Mesothelial cell of epicardium (in vitro differentiated cells): ENCODE data around the gene TRRAP. TPM values are rescaled to one million over a fixed set of nuclear protein-coding genes. Genes with fewer than 3 reads are reported as not detected.

ENCODE experiments used
- DNase-seq, 2 experiments: peaks; one replicate each; pipeline ENCODE4 v3.0.0; 2021; ENCODE audit warnings: low spot score in 2 of 2; ENCODE audit not compliant: unreplicated experiment in 2 of 2
- H3K27ac Mint-ChIP-seq: 2 replicates; pipeline ENCODE4 v1.8.0; 2021; ENCODE audit warnings: mixed read lengths
- H3K27me3 Mint-ChIP-seq: 2 replicates; pipeline ENCODE4 v1.8.0; 2021; ENCODE audit warnings: low read depth, mixed read lengths
- H3K36me3 Mint-ChIP-seq: 2 replicates; pipeline ENCODE4 v1.8.0; 2021; ENCODE audit warnings: mixed read lengths
- H3K4me1 Mint-ChIP-seq: 2 replicates; pipeline ENCODE4 v1.8.0; 2021; ENCODE audit warnings: mixed read lengths
- H3K4me3 Mint-ChIP-seq: 2 replicates; pipeline ENCODE4 v1.8.0; 2021; ENCODE audit warnings: mild to moderate bottlenecking, moderate library complexity, mixed read lengths
- H3K9me3 Mint-ChIP-seq: 2 replicates; pipeline ENCODE4 v1.8.0; 2021; ENCODE audit warnings: mixed read lengths
- total RNA-seq: library from RNA; stranded (reverse); gene quantifications from 3 replicates; pipeline ENCODE4 v1.2.1, GENCODE V29; 2021
- TF ChIP-seq, protein P1 (sequence below): fragments of 200-600 bp; sonication (generic); IDR thresholded peaks from one replicate; pipeline ENCODE4 v1.5.0; 2021; ENCODE audit warnings: antibody characterized with exemption; ENCODE audit not compliant: unreplicated experiment

The TRRAP gene
- total RNA-seq, 1 donor from 2014 or later = 82.9 TPM

- Mint-ChIP-seq H3K27me3 (no peaks in the 10 kb centered on the region), H3K27ac (no peak overlapping the region), H3K4me1 (no peaks in the 10 kb centered on the region), H3K36me3 (peaks cover 70% of the 10 kb centered on the region), H3K9me3 (no peaks in the 10 kb centered on the region), H3K4me3 (no peak overlapping the region)
- no peak for DNase-seq
- TF ChIP-seq, protein P1, sequence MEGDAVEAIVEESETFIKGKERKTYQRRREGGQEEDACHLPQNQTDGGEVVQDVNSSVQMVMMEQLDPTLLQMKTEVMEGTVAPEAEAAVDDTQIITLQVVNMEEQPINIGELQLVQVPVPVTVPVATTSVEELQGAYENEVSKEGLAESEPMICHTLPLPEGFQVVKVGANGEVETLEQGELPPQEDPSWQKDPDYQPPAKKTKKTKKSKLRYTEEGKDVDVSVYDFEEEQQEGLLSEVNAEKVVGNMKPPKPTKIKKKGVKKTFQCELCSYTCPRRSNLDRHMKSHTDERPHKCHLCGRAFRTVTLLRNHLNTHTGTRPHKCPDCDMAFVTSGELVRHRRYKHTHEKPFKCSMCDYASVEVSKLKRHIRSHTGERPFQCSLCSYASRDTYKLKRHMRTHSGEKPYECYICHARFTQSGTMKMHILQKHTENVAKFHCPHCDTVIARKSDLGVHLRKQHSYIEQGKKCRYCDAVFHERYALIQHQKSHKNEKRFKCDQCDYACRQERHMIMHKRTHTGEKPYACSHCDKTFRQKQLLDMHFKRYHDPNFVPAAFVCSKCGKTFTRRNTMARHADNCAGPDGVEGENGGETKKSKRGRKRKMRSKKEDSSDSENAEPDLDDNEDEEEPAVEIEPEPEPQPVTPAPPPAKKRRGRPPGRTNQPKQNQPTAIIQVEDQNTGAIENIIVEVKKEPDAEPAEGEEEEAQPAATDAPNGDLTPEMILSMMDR = no peak
Observed at GRCh38 chr7:99033765-99034164, 155.4 kb downstream of the TRRAP start.

GRCh38 chr7:99034932-99035722 lies 156.8 kb downstream of the TRRAP start:
- H3K9me3 Mint-ChIP-seq = no peaks in the 10 kb centered on the region
- no peak for DNase-seq
- peaks cover 64% of the 10 kb centered on the region for H3K36me3 Mint-ChIP-seq
- H3K4me1 Mint-ChIP-seq = no peaks in the 10 kb centered on the region
- TF ChIP-seq, protein P1 = no peak
- H3K27ac Mint-ChIP-seq = no peak overlapping the region
- no peak overlapping the region for H3K4me3 Mint-ChIP-seq
- H3K27me3 Mint-ChIP-seq = no peaks in the 10 kb centered on the region

DNA sequence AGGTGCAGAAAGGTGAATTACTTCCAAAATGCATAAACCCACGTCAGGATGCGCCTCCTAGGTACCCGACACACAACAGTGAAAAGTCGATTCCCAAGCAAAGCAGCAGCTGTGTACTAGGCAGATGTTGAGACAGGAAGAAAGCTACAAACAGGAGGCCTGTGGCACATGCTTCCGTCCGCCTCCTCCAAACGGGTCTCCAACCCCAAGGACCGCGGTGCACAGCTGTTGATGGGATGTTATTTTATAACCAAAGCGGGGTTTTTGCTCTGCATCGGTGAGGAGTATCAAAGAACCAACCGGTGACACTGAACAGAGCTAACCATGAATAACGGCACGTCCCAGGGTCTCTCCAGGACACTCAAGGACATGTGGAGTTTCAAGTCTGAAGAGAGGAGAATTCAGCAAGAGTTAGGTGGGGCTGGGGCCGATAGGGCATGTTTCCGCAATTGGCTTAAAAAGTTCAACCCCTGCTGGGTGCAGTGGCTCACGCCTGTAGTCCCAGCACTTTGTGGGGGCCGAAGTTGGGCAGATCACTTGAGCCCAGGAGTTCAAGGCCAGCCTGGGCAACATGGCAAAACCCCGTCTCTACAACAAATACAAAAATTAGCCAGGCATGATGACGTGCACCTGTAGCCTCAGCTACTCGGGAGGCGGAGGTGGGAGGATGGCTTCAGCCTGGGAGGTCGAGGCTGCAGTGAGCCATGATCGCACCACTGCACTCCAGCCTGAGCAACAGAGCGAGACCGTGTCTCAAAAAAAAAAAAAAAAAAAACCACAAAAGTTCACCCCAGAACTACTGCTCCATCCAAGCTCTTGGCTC lies 157.6 kb downstream of the TRRAP start:
- Mint-ChIP-seq H3K27me3 (no peaks in the 10 kb centered on the region), H3K9me3 (no peaks in the 10 kb centered on the region), H3K36me3 (peaks cover 64% of the 10 kb centered on the region), H3K4me3 (no peak overlapping the region), H3K27ac (no peak overlapping the region), H3K4me1 (peaks cover 3% of the 10 kb centered on the region)
- TF ChIP-seq, protein P1 = no peak
- DNase-seq = no peak

- DNase-seq = no peak
- Mint-ChIP-seq H3K36me3 (peaks cover 60% of the 10 kb centered on the region), H3K27me3 (no peaks in the 10 kb centered on the region), H3K9me3 (no peaks in the 10 kb centered on the region), H3K4me1 (peaks cover 3% of the 10 kb centered on the region), H3K27ac (no peak overlapping the region), H3K4me3 (no peak overlapping the region)
- TF ChIP-seq, protein P1 = no peak
Observed at GRCh38 chr7:99036546-99037111, 158.3 kb downstream of the TRRAP start.

- Mint-ChIP-seq H3K27me3 (no peaks in the 10 kb centered on the region), H3K9me3 (no peaks in the 10 kb centered on the region), H3K36me3 (peaks cover 61% of the 10 kb centered on the region), H3K27ac (no peak overlapping the region), H3K4me3 (no peak overlapping the region), H3K4me1 (peaks cover 3% of the 10 kb centered on the region)
- no peak for DNase-seq
- TF ChIP-seq, protein P1 = no peak
Observed at GRCh38 chr7:99037327-99037940, 159.1 kb downstream of the TRRAP start.
